Activated B cell treated with CpG ODN at 0.5 μM for 24 hours (primary cell): Measurements from ENCODE around the gene HAND1. TPM values are rescaled to one million over a fixed set of nuclear protein-coding genes. Genes with fewer than 3 reads are reported as not detected.

Source experiments
- ATAC-seq: fragments of 200-7000 bp; cut with Tn5 transposase; one replicate; pipeline ENCODE4 v1.10.0; 2021; ENCODE audit warnings: low read depth, mild to moderate bottlenecking, moderate library complexity
- CTCF ChIA-PET: fragments of 350-600 bp; sonication (Branson Sonifier 250); formaldehyde crosslinking; loops from one replicate; lab custom pipeline; 2021; ENCODE audit warnings: antibody characterized with exemption; lab: Charles Lee
- POLR2A ChIA-PET: fragments of 350-600 bp; sonication (Branson Sonifier 250); formaldehyde crosslinking; loops from one replicate; lab custom pipeline; 2021; ENCODE audit warnings: antibody characterized with exemption; lab: Charles Lee
- DNase-seq: peaks from one replicate; pipeline ENCODE4 v3.0.0; 2022
- H3K27ac Mint-ChIP-seq: one replicate; pipeline ENCODE4 v1.8.0; 2020; ENCODE audit warnings: mixed read lengths
- H3K27me3 Mint-ChIP-seq: one replicate; pipeline ENCODE4 v1.8.0; 2021; ENCODE audit warnings: mixed read lengths
- H3K36me3 Mint-ChIP-seq: one replicate; pipeline ENCODE4 v1.8.0; 2021; ENCODE audit warnings: low read depth, mixed read lengths
- H3K4me1 Mint-ChIP-seq: one replicate; pipeline ENCODE4 v1.8.0; 2021; ENCODE audit warnings: mixed read lengths
- H3K4me3 Mint-ChIP-seq: one replicate; pipeline ENCODE4 v1.8.0; 2020; ENCODE audit warnings: mild to moderate bottlenecking, mixed read lengths
- H3K9me3 Mint-ChIP-seq: one replicate; pipeline ENCODE4 v1.8.0; 2020; ENCODE audit warnings: mixed read lengths
- intact Hi-C: fragments of 100-400 bp; cut with micrococcal nuclease; formaldehyde crosslinking; loops from one replicate; pipeline ENCODE4 v1.15.1; 2024
- total RNA-seq: library from RNA; stranded (reverse); gene quantifications from 2 replicates; pipeline ENCODE4 v1.2.3, GENCODE V29; 2022
- TF ChIP-seq, protein P1 (sequence below): fragments of 200-600 bp; IDR thresholded peaks from one replicate; pipeline ENCODE4 v1.8.0; 2022; ENCODE audit warnings: antibody characterized with exemption, mild to moderate bottlenecking

The HAND1 gene
- total RNA-seq, 1 donor from 2014 or later, result not detected

- intact Hi-C loops, result no loop called here
- ATAC-seq (no peak), DNase-seq (no peak)
- Mint-ChIP-seq H3K27me3 (peaks cover 79% of the 10 kb centered on the region), H3K36me3 (no peaks in the 10 kb centered on the region), H3K4me1 (peaks cover 60% of the 10 kb centered on the region), H3K4me3 (peak overlapping the region; percentile 72), H3K9me3 (no peaks in the 10 kb centered on the region), H3K27ac (no peak overlapping the region)
- ChIA-PET CTCF (no interaction called here), POLR2A (interaction anchor here (0.6 kb wide), 1 partner anchor 404 kb away, joined by 5 read pairs; no protein-coding TSS in a partner anchor)
- TF ChIP-seq, protein P1, sequence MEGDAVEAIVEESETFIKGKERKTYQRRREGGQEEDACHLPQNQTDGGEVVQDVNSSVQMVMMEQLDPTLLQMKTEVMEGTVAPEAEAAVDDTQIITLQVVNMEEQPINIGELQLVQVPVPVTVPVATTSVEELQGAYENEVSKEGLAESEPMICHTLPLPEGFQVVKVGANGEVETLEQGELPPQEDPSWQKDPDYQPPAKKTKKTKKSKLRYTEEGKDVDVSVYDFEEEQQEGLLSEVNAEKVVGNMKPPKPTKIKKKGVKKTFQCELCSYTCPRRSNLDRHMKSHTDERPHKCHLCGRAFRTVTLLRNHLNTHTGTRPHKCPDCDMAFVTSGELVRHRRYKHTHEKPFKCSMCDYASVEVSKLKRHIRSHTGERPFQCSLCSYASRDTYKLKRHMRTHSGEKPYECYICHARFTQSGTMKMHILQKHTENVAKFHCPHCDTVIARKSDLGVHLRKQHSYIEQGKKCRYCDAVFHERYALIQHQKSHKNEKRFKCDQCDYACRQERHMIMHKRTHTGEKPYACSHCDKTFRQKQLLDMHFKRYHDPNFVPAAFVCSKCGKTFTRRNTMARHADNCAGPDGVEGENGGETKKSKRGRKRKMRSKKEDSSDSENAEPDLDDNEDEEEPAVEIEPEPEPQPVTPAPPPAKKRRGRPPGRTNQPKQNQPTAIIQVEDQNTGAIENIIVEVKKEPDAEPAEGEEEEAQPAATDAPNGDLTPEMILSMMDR, result no peak
These were observed 424 bp downstream of the HAND1 start for GRCh38 chr5:154477382-154478223.

DNA sequence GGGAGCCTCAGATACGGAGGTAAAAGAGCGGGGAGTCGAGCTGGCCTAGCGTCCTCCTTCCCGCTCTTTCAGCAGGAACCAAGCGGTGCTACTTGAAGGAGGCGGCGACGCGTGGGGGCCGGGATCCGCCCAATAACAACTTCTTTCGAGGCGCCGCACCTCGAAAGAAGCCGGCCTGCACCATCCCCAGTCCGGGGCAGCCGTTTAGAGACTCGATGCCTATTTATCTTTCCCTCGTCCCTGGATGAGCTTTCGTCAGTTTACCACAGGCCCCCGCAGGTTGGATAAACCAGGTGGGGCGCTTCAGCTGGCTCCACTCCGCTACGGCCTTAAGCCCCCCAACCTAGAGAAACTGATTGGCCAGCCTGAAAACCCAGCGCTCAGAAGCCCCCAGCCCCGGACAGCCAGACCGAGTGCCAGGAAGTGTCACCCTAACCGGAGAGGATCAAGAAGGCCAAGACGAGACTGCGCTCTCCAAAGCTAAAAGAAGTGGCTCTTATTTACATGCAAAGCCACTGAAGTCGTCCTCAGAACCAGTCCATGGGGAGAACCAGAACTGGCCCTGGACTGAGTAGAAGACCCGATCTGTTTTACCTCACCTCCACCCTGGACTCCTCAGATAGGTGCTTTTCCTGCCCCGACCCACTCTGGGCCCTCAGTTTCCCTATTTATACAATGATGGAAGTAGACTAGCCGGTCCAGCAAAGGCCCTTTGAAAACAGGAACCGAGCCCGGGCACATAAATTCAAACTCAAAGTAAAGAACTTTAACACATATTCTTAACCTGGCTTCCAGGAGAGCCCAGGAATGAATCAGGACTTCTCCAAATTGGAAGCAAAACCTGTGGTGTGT, 1.4 kb downstream of the HAND1 start:
- CTCF ChIA-PET, result interaction anchor here (1.4 kb wide), 1 partner anchor 9 kb away, joined by 5 read pairs; no protein-coding TSS in a partner anchor
- DNase-seq (no peak), ATAC-seq (no peak)
- H3K36me3 Mint-ChIP-seq, result no peaks in the 10 kb centered on the region
- H3K27ac Mint-ChIP-seq, result no peak overlapping the region
- POLR2A ChIA-PET, result interaction anchor here (0.6 kb wide), 1 partner anchor 405 kb away, joined by 5 read pairs; no protein-coding TSS in a partner anchor
- H3K9me3 Mint-ChIP-seq, result no peaks in the 10 kb centered on the region
- peak overlapping the region; percentile 72 for H3K4me3 Mint-ChIP-seq
- H3K4me1 Mint-ChIP-seq, result peaks cover 60% of the 10 kb centered on the region
- TF ChIP-seq, protein P1, result no peak
- peaks cover 72% of the 10 kb centered on the region for H3K27me3 Mint-ChIP-seq
- intact Hi-C loops, result loop anchor here (1.0 kb wide), 1 partner anchor 8 kb away; no protein-coding TSS in a partner anchor

DNA sequence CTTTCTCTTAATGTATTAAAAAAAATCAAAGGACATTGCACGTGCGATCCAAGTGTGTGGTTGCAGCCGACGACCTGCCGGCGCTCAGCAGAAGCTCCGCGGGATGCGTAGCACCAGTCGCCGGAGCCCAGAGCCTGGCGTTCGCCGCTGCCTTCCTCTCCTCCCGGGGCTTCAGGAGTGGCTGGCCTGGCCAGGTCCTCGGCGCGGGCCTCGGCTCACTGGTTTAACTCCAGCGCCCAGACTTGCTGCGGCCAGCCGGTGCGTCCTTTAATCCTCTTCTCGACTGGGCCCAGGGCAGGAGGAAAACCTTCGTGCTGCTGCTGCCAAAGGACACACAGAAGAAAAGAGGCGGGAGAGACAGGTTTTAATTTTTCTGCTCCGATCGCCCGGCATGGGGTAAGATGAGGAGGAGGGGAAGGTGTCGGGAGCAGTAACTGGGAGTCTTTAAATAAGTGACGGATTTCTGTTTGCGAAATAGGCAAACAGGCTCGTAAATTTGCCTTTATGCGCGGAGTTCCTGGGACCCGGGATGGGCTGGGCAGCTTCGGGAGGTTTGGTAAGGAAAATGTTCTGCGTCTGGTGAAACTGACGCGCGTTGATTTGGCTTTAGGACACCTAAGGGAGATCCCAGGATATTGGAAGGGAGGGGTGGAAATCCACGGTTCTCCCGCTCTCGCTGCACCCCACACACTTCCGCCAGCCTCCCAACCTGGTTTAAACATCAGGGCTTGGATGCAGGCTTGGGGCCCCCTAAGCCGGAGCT, 2.3 kb downstream of the HAND1 start:
- H3K9me3 Mint-ChIP-seq, result no peaks in the 10 kb centered on the region
- TF ChIP-seq, protein P1, result no peak
- intact Hi-C loops, result loop anchor here (1.0 kb wide), 1 partner anchor 9 kb away; no protein-coding TSS in a partner anchor
- peaks cover 69% of the 10 kb centered on the region for H3K27me3 Mint-ChIP-seq
- peak overlapping the region; percentile 65 for H3K27ac Mint-ChIP-seq
- H3K36me3 Mint-ChIP-seq, result no peaks in the 10 kb centered on the region
- ATAC-seq (no peak), DNase-seq (no peak)
- ChIA-PET CTCF (interaction anchor here (1.4 kb wide), 1 partner anchor 8 kb away, joined by 5 read pairs; no protein-coding TSS in a partner anchor), POLR2A (no interaction called here)
- peak overlapping the region; percentile 72 for H3K4me3 Mint-ChIP-seq
- peaks cover 60% of the 10 kb centered on the region for H3K4me1 Mint-ChIP-seq

- peaks cover 68% of the 10 kb centered on the region for H3K27me3 Mint-ChIP-seq
- no peaks in the 10 kb centered on the region for H3K36me3 Mint-ChIP-seq
- ATAC-seq, result no peak
- intact Hi-C loops, result no loop called here
- no peaks in the 10 kb centered on the region for H3K9me3 Mint-ChIP-seq
- TF ChIP-seq, protein P1, result no peak
- peak overlapping the region; percentile 17 for H3K4me3 Mint-ChIP-seq
- DNase-seq, result no peak
- peak overlapping the region; percentile 24 for H3K27ac Mint-ChIP-seq
- CTCF ChIA-PET, result no interaction called here
- POLR2A ChIA-PET, result no interaction called here
- H3K4me1 Mint-ChIP-seq, result peaks cover 53% of the 10 kb centered on the region
These were observed 3.4 kb downstream of the HAND1 start for GRCh38 chr5:154474396-154475334.
